H1 (cell line): ENCODE measurements around the gene BRD2.

ENCODE experiments used
- CREB1 ChIP-seq: IDR thresholded peaks from 2 replicates; pipeline ENCODE4 v1.6.1; 2012; ENCODE audit warnings: inconsistent platforms
- KDM5A ChIP-seq: fragments of 200-600 bp; IDR thresholded peaks from 2 replicates; pipeline ENCODE4 v1.7.1; 2012; ENCODE audit warnings: mild to moderate bottlenecking, low read length, inconsistent platforms, mixed read lengths
- MAX ChIP-seq: IDR thresholded peaks from 2 replicates; pipeline ENCODE4 v1.6.1; 2012; ENCODE audit warnings: inconsistent platforms
- POLR2A ChIP-seq, 2 experiments: IDR thresholded peaks; 1 replicate in 1 of 2; 2 replicates in 1 of 2; pipeline ENCODE4 v1.6.1; 2011; ENCODE audit warnings: low read depth in 2 of 2, low read length in 2 of 2, mild to moderate bottlenecking in 2 of 2; ENCODE audit errors: control extremely low read depth in 1 of 2
- RAD21 ChIP-seq, 2 experiments: IDR thresholded peaks in 1 of 2; conservative IDR thresholded peaks in 1 of 2; 2 replicates each; pipeline ENCODE4 v1.6.1; 2011; ENCODE audit warnings: low read depth in 2 of 2, low read length in 2 of 2, improper control_type of control experiment in 1 of 2, inconsistent platforms in 1 of 2, mild to moderate bottlenecking in 1 of 2, moderate library complexity in 1 of 2
- SIRT6 ChIP-seq: IDR thresholded peaks from one replicate; pipeline ENCODE4 v1.7.1; 2012; ENCODE audit warnings: low read length, inconsistent platforms
- SP1 ChIP-seq: IDR thresholded peaks from 2 replicates; pipeline ENCODE4 v1.6.1; 2011; ENCODE audit warnings: low read depth, low read length
- TF ChIP-seq, protein P1 (sequence below), 3 experiments: IDR thresholded peaks; 1 replicate in 2 of 3; 2 replicates in 1 of 3; pipeline versions ENCODE4 v1.5.1 to v1.6.1; 2011; ENCODE audit warnings: low read length in 3 of 3, mild to moderate bottlenecking in 3 of 3, inconsistent platforms in 2 of 3, low read depth in 1 of 3, moderate library complexity in 1 of 3; ENCODE audit not compliant: insufficient read depth in 1 of 3; ENCODE audit errors: control extremely low read depth in 1 of 3

DNA sequence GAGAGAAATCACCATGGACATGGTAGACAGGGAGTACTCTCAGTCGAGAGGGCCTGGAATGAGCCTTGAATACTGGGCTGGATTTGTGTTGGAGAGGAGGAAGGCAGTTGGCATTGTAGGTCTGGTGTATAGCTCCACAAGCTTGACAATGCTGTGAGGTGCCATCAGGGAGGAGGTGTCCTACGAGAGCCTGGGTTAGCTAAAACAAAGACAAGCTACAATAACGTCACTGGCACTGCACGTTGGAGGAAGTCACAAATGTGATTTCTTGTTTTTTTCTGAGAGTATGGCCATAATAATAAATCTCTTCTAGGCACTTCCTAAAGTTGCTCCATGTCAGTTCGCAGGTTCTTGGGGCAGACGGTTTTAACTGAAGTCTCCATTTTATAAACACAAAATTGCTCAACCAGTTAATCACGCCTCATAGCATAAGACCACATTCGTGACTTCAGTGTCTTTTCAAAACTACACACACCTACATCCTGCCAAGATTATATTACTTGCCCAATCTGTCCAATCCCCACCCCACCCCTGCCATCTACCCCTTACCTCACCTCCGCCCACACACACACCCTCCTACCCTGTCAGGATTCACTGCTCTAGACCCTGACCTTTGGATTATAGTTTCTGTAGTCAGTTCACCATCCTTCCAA, 23.2 kb upstream of the BRD2 start:
- TF ChIP-seq, protein P1, sequence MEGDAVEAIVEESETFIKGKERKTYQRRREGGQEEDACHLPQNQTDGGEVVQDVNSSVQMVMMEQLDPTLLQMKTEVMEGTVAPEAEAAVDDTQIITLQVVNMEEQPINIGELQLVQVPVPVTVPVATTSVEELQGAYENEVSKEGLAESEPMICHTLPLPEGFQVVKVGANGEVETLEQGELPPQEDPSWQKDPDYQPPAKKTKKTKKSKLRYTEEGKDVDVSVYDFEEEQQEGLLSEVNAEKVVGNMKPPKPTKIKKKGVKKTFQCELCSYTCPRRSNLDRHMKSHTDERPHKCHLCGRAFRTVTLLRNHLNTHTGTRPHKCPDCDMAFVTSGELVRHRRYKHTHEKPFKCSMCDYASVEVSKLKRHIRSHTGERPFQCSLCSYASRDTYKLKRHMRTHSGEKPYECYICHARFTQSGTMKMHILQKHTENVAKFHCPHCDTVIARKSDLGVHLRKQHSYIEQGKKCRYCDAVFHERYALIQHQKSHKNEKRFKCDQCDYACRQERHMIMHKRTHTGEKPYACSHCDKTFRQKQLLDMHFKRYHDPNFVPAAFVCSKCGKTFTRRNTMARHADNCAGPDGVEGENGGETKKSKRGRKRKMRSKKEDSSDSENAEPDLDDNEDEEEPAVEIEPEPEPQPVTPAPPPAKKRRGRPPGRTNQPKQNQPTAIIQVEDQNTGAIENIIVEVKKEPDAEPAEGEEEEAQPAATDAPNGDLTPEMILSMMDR (IDR thresholded peaks at IDR 0.05; ENCODE audit: control extremely low read depth in 1 of 3, insufficient read depth in 1 of 3, low read depth in 1 of 3, low read length in 3 of 3) = no peak
- TF ChIP-seq KDM5A (no peak), SP1 (no peak), RAD21 (IDR thresholded peaks at IDR 0.05 in 1 of 2, conservative IDR thresholded peaks at IDR 0.05 in 1 of 2; ENCODE audit: low read depth in 2 of 2, low read length in 2 of 2) (no peak), SIRT6 (no peak), MAX (no peak), POLR2A (IDR thresholded peaks at IDR 0.05; ENCODE audit: control extremely low read depth in 1 of 2, low read depth in 2 of 2, low read length in 2 of 2) (no peak), CREB1 (no peak)
